ENCODE results near the gene NME9.

DNA sequence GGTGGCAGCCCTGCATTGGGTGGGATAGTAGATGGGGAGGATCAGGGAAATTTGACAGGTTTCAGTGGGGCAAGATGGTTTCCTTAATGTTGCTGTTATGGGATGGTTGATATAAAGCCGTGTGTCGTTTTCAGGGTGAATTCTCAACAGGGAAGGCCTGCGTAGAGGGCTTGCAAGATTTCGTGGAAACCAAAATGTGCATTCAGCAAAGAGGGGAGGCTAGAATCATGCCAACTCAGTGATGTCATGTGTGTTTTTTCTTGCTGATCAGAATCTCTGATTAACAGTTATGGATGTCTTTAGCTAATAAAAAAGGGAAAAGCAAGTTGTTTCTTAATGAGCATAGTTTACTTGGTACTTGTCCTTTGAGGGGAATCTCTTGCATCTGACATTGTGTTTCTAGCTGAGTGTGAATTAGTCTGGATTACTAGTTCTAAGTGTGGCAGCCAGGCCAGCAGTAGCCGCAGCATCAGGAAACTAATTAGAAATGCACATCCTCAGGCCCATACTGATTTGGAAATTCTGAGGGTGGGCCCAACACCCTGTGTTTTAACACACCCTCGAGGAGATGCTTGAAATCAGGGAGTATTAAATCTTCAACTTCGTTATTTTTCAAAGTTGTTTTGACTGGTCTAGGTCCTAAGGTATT, 43.6 kb upstream of the NME9 start:
- TF ChIP-seq, protein P1, sequence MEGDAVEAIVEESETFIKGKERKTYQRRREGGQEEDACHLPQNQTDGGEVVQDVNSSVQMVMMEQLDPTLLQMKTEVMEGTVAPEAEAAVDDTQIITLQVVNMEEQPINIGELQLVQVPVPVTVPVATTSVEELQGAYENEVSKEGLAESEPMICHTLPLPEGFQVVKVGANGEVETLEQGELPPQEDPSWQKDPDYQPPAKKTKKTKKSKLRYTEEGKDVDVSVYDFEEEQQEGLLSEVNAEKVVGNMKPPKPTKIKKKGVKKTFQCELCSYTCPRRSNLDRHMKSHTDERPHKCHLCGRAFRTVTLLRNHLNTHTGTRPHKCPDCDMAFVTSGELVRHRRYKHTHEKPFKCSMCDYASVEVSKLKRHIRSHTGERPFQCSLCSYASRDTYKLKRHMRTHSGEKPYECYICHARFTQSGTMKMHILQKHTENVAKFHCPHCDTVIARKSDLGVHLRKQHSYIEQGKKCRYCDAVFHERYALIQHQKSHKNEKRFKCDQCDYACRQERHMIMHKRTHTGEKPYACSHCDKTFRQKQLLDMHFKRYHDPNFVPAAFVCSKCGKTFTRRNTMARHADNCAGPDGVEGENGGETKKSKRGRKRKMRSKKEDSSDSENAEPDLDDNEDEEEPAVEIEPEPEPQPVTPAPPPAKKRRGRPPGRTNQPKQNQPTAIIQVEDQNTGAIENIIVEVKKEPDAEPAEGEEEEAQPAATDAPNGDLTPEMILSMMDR (IDR thresholded peaks at IDR 0.05): no peak
- TF ChIP-seq POLR2AphosphoS5 (IDR thresholded peaks at IDR 0.05; ENCODE audit: low read depth, low read length) (no peak), REST (IDR thresholded peaks at IDR 0.05; ENCODE audit: insufficient read depth in 1 of 2, low read depth in 2 of 2, low read length in 1 of 2) (no peak), SIN3A (IDR thresholded peaks at IDR 0.05; ENCODE audit: borderline replicate concordance, insufficient read depth, low read depth, low read length) (no peak), TCF7L2 (IDR thresholded peaks at IDR 0.05; ENCODE audit: low read depth, low read length) (no peak)

All from Panc1 (cell line).